KMS-11 (cell line): ENCODE data around the gene ACSBG1.

ENCODE experiments used
- H2AFZ ChIP-seq: fragments of 200-600 bp; sonication (generic); 2 replicates; pipeline ENCODE4 v1.6.1; 2016; ENCODE audit warnings: antibody characterized with exemption, mixed run types, low read depth
- H3K27ac ChIP-seq: fragments of 200-600 bp; sonication (generic); 2 replicates; pipeline ENCODE4 v1.6.1; 2016; ENCODE audit warnings: mild to moderate bottlenecking, mixed run types
- H3K27me3 ChIP-seq: fragments of 200-600 bp; sonication (generic); 2 replicates; pipeline ENCODE4 v1.6.1; 2017; ENCODE audit warnings: mild to moderate bottlenecking, low read depth, mixed run types, moderate library complexity; ENCODE audit not compliant: insufficient read depth
- H3K36me3 ChIP-seq: fragments of 200-600 bp; sonication (generic); 2 replicates; pipeline ENCODE4 v1.6.1; 2017; ENCODE audit warnings: mild to moderate bottlenecking, mixed run types; ENCODE audit not compliant: insufficient read depth
- H3K4me1 ChIP-seq: fragments of 200-600 bp; sonication (generic); 2 replicates; pipeline ENCODE4 v1.6.1; 2016; ENCODE audit warnings: mild to moderate bottlenecking, low read depth, mixed run types; ENCODE audit not compliant: poor library complexity, severe bottlenecking
- H3K4me2 ChIP-seq: fragments of 200-600 bp; sonication (generic); 2 replicates; pipeline ENCODE4 v1.7.0; 2016; ENCODE audit warnings: mild to moderate bottlenecking, mixed run types
- H3K4me3 ChIP-seq: fragments of 200-600 bp; sonication (generic); IDR thresholded peaks from 2 replicates; pipeline ENCODE4 v1.6.1; 2017; ENCODE audit warnings: low read depth, low read length, mixed read lengths; ENCODE audit not compliant: insufficient read depth
- H3K79me2 ChIP-seq: fragments of 200-600 bp; sonication (generic); 2 replicates; pipeline ENCODE4 v1.6.1; 2016; ENCODE audit warnings: low read depth, mixed run types; ENCODE audit not compliant: insufficient read depth
- H3K9ac ChIP-seq: fragments of 200-600 bp; sonication (generic); 2 replicates; pipeline ENCODE4 v1.6.1; 2016; ENCODE audit warnings: mild to moderate bottlenecking, mixed run types
- H4K20me1 ChIP-seq: fragments of 200-600 bp; sonication (generic); 2 replicates; pipeline ENCODE4 v1.6.1; 2016; ENCODE audit warnings: mild to moderate bottlenecking, mixed run types; ENCODE audit not compliant: insufficient read depth
- CTCF ChIP-seq: fragments of 200-600 bp; sonication (generic); conservative IDR thresholded peaks from 2 replicates; pipeline ENCODE4 v1.6.1; 2017; ENCODE audit warnings: low read depth, mild to moderate bottlenecking, antibody characterized with exemption, low read length, moderate library complexity, mixed read lengths

ACSBG1 gene

GRCh38 chr15:78200276-78200930 is 34.0 kb downstream of the ACSBG1 start:
- Histone ChIP-seq H3K27ac (no peak overlapping the region), H3K27me3 (no peaks in the 10 kb centered on the region), H3K9ac (no peak overlapping the region), H3K4me2 (no peak overlapping the region), H3K79me2 (no peaks in the 10 kb centered on the region), H2AFZ (no peak overlapping the region), H3K4me3 (no peak overlapping the region), H4K20me1 (no peaks in the 10 kb centered on the region), H3K4me1 (no peaks in the 10 kb centered on the region), H3K36me3 (no peaks in the 10 kb centered on the region)
- no peak for TF ChIP-seq CTCF

- Histone ChIP-seq H4K20me1 (no peaks in the 10 kb centered on the region), H3K36me3 (no peaks in the 10 kb centered on the region)
Observed at GRCh38 chr15:78197632-78198031, 36.7 kb downstream of the ACSBG1 start.

GRCh38 chr15:78195735-78196201 is 38.6 kb downstream of the ACSBG1 start:
- peak; percentile 78 for TF ChIP-seq CTCF
- no peak overlapping the region for H2AFZ ChIP-seq
- H3K79me2 ChIP-seq: no peaks in the 10 kb centered on the region
- no peak overlapping the region for H3K4me3 ChIP-seq
- no peaks in the 10 kb centered on the region for H3K27me3 ChIP-seq
- H3K4me2 ChIP-seq: no peak overlapping the region
- H3K27ac ChIP-seq: no peak overlapping the region
- H3K9ac ChIP-seq: no peak overlapping the region
- H3K36me3 ChIP-seq: no peaks in the 10 kb centered on the region
- H3K4me1 ChIP-seq: no peaks in the 10 kb centered on the region
- H4K20me1 ChIP-seq: no peaks in the 10 kb centered on the region

More at GRCh38 chr15:78197632-78198031, 36.7 kb downstream of the ACSBG1 start:
- no peaks in the 10 kb centered on the region for H3K27me3 ChIP-seq
- H3K9ac ChIP-seq: no peak overlapping the region
- no peak overlapping the region for H3K27ac ChIP-seq
- H3K4me3 ChIP-seq: no peak overlapping the region
- H3K4me2 ChIP-seq: no peak overlapping the region
- no peaks in the 10 kb centered on the region for H3K4me1 ChIP-seq
- no peaks in the 10 kb centered on the region for H3K79me2 ChIP-seq
- H2AFZ ChIP-seq: no peak overlapping the region
- no peak for TF ChIP-seq CTCF

- Histone ChIP-seq H3K4me3 (no peak overlapping the region), H3K4me2 (no peak overlapping the region), H3K9ac (no peak overlapping the region), H3K79me2 (no peaks in the 10 kb centered on the region), H3K27ac (no peak overlapping the region), H3K27me3 (no peaks in the 10 kb centered on the region), H3K4me1 (no peaks in the 10 kb centered on the region), H3K36me3 (no peaks in the 10 kb centered on the region), H2AFZ (no peak overlapping the region), H4K20me1 (no peaks in the 10 kb centered on the region)
- no peak for TF ChIP-seq CTCF
Observed at GRCh38 chr15:78194568-78194925, 39.8 kb downstream of the ACSBG1 start.
